ENCODE data around the gene KCNJ12.

Gene KCNJ12

GRCh38 chr17:21463779-21464407 lies 87.7 kb downstream of the KCNJ12 start:
- TF ChIP-seq, protein P1, sequence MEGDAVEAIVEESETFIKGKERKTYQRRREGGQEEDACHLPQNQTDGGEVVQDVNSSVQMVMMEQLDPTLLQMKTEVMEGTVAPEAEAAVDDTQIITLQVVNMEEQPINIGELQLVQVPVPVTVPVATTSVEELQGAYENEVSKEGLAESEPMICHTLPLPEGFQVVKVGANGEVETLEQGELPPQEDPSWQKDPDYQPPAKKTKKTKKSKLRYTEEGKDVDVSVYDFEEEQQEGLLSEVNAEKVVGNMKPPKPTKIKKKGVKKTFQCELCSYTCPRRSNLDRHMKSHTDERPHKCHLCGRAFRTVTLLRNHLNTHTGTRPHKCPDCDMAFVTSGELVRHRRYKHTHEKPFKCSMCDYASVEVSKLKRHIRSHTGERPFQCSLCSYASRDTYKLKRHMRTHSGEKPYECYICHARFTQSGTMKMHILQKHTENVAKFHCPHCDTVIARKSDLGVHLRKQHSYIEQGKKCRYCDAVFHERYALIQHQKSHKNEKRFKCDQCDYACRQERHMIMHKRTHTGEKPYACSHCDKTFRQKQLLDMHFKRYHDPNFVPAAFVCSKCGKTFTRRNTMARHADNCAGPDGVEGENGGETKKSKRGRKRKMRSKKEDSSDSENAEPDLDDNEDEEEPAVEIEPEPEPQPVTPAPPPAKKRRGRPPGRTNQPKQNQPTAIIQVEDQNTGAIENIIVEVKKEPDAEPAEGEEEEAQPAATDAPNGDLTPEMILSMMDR (IDR thresholded peaks at IDR 0.05) = no peak

- TF ChIP-seq, protein P1 (IDR thresholded peaks at IDR 0.05) = no peak
These were observed 88.5 kb downstream of the KCNJ12 start for GRCh38 chr17:21464611-21465021.

DNA sequence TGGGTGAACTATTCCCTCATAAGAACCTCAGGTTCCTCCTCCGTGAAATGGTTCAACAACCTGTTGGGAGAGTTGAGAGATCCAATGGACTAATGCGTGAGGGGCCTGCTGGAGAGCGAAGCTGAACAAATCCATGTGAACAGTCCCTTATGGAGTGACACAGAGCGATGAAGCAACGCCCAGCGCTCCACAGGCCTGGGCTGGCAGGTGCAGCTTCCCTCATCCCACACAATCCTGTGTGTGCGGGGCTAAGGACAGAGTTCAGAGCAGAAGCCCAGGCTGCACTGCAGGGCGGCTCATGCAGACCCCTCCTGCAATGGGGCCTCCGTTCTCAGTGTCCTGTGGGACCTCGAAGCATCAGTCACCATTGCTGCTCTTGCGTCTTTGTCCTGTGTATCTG lies 90.4 kb downstream of the KCNJ12 start:
- TF ChIP-seq, protein P1 (IDR thresholded peaks at IDR 0.05) = no peak

DNA sequence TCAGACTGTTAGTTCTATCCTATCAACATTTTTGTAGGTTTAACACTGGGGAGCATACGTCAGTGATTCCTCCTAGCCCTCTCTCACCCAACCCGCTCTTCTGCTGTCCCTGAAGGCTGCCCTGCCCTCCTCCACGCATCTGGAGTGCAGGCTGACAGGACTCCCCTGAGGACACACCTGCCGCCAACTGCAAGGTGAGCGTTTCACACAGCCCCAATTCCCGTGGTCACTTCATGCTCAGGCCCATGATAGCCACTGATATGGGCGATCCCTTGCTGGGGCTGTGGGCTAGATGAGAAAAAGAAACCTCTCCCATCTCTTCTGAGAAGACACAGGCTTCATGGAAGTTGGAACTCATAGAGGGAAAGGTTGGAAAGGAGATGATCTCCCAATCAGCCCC lies 91.0 kb downstream of the KCNJ12 start:
- TF ChIP-seq, protein P1 (IDR thresholded peaks at IDR 0.05) = no peak

DNA sequence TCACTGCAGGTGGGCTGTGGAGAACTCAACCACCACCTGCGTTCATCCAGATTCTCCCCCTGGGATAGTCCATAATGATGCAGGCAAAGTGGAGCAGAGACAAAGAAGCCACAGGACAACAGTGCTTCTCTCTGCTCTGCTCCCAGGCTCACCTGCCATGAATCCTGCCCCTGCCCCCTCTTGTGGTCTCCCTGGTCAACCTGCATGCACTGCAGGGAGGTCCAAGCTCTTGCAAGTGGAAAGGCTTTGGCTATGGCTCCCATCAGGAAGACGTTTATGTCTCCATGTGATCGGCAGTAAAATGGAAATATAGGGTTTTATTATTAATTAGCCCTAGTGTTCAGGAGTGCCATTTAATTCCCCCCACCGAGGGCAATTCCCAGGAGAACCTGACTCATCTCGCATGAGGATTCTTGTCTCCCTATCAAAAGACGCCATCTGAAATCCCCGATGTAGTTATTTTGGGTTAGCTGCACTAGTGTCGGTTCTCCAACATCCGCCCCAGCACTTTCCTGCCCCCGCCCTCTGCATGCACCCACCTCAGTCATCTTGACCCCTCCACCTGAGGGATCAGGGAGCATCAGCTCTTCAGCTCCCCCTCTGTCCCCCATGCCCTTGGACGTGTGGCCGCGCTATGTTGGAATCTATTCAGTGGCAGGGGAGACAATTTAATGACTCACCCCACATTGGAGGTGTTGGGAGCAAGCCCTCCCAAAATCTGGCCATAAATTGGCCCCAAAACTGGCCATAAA lies 91.8 kb downstream of the KCNJ12 start:
- TF ChIP-seq, protein P1 (IDR thresholded peaks at IDR 0.05) = no peak
